ENCODE data around the gene METTL17.

- TF ChIP-seq GATA2 (IDR thresholded peaks at IDR 0.05; ENCODE audit: low read depth, low read length) (no peak), GATA3 (IDR thresholded peaks at IDR 0.05; ENCODE audit: low read depth, low read length) (no peak)
These were observed 3.0 kb upstream of the METTL17 start for GRCh38 chr14:20986811-20987210.
